Measurements from ENCODE around the gene BRAT1. TPM values are rescaled to one million over a fixed set of nuclear protein-coding genes. Genes with fewer than 3 reads are reported as not detected.
A peak's percentile ranks its signal among the peaks of the same experiment; 100 is the strongest.

The BRAT1 gene
- total RNA-seq, 3 donors from 2014 or later: 20.7 to 27.9 (median 22.1) TPM

- intact Hi-C loops (cut with DNase I, micrococcal nuclease): no loop called here
- Histone ChIP-seq H3K4me3 (no peak overlapping the region), H3K4me1 (ENCODE audit: low read depth) (peaks cover 26% of the 10 kb centered on the region), H3K36me3 (ENCODE audit: low read depth) (no peaks in the 10 kb centered on the region), H3K9me3 (no peaks in the 10 kb centered on the region)
- TF ChIP-seq, protein P1, sequence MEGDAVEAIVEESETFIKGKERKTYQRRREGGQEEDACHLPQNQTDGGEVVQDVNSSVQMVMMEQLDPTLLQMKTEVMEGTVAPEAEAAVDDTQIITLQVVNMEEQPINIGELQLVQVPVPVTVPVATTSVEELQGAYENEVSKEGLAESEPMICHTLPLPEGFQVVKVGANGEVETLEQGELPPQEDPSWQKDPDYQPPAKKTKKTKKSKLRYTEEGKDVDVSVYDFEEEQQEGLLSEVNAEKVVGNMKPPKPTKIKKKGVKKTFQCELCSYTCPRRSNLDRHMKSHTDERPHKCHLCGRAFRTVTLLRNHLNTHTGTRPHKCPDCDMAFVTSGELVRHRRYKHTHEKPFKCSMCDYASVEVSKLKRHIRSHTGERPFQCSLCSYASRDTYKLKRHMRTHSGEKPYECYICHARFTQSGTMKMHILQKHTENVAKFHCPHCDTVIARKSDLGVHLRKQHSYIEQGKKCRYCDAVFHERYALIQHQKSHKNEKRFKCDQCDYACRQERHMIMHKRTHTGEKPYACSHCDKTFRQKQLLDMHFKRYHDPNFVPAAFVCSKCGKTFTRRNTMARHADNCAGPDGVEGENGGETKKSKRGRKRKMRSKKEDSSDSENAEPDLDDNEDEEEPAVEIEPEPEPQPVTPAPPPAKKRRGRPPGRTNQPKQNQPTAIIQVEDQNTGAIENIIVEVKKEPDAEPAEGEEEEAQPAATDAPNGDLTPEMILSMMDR (IDR thresholded peaks at IDR 0.05): no peak
- ATAC-seq: peak; percentile 43
- DNase-seq: peak; percentile 58 to 91 (median 68)
These were observed 46.8 kb downstream of the BRAT1 start for GRCh38 chr7:2508327-2509215.

GRCh38 chr7:2507917-2508306, 47.4 kb downstream of the BRAT1 start:
- intact Hi-C loops (cut with DNase I, micrococcal nuclease): no loop called here
- no peak for ATAC-seq
- H3K4me1 ChIP-seq (ENCODE audit: low read depth): peaks cover 26% of the 10 kb centered on the region

DNA sequence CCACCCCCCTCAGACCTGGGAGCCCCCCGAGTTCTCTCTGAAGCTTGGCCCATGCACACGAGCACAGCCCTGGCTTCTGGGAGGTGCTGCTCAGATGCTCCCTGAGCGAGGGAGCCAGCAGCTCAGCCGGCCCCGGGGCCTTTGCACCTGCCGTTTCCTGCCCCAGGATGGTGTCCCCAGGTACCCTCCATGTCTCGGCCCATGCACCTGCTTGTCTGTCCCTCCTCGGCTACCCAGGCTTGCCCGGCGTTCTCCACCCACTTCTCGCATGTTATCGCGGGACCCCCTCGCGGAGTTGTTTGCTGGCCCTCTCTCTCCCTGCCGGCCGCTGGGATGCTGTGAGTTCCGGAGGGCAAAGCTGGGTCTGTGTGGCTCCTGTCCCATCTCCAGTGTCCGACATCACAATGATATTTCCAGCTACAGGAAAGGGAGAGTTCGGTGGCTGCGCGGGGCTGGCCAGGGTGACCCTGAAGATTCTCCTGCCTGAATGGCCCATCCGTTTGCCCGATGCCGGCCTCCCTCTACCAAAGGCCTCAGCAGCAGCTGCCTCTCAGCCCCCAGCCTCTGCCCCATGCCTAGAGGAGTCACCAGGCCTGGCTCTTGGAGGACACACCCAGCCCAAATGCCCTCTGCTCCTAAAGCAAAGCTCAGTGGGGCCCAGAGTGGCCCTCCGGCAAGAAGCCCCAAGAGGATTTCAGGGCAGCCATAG, 48.0 kb downstream of the BRAT1 start:
- Histone ChIP-seq H3K4me3 (no peak overlapping the region), H3K9me3 (no peaks in the 10 kb centered on the region), H3K4me1 (ENCODE audit: low read depth) (peaks cover 24% of the 10 kb centered on the region), H3K36me3 (ENCODE audit: low read depth) (no peaks in the 10 kb centered on the region)
- TF ChIP-seq, protein P1 (IDR thresholded peaks at IDR 0.05): no peak
- ATAC-seq: no peak
- intact Hi-C loops (cut with DNase I, micrococcal nuclease): no loop called here
- DNase-seq: peak in 1 of 3 donors; percentile 24

More at GRCh38 chr7:2507917-2508306, 47.4 kb downstream of the BRAT1 start:
- Histone ChIP-seq H3K9me3 (no peaks in the 10 kb centered on the region), H3K4me3 (no peak overlapping the region), H3K36me3 (ENCODE audit: low read depth) (no peaks in the 10 kb centered on the region)
- no peak for DNase-seq
- TF ChIP-seq, protein P1 (IDR thresholded peaks at IDR 0.05): no peak

DNA sequence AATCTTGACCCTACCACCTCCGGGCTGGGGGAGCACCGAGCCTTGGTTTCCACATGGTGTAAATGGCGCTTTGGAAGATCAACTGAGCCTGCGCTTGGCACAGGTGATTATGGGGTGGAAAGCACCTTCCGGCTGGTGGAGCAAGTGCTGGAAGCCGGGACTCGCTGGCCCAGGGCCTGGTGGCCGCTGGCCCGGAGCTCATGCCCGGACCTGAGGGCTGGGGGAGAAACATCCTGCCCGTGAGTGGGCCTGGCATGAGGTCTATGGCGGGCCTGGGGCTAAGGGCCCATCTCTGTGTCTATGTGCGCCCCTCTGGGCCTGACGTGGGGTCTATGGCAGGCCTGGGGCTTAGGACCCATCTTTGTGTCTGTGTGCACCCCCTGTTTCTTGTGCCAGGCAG, 49.9 kb downstream of the BRAT1 start:
- intact Hi-C loops (cut with DNase I, micrococcal nuclease): no loop called here
- ATAC-seq: no peak
- Histone ChIP-seq H3K36me3 (ENCODE audit: low read depth) (no peaks in the 10 kb centered on the region), H3K4me3 (no peak overlapping the region), H3K4me1 (ENCODE audit: low read depth) (peaks cover 5% of the 10 kb centered on the region), H3K9me3 (no peaks in the 10 kb centered on the region)
- no peak for DNase-seq
- TF ChIP-seq, protein P1 (IDR thresholded peaks at IDR 0.05): no peak

DNA sequence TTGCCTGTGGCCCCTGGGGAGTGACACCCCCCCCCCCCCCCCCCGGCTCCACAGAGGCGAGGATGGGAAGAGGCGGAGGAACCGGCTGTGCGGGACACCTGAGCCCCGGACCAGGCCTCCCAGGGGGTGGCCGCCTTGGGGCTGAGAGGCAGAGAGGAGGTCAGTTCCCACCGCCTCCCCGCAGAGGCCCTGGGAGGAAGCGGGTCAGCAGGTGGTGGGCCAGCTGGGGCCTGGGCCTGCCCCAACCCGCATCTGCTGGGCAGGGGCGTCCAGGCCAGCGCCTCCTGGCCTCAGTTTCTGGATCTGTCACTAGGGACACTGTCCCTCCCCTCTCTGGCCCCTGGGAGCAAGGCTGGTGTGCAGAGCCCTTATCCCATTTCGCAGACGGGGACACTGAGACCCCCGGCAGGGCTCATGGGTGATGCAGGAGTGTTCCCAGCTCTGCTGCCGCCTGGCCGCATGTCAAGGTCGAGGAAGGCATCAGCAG, 50.4 kb downstream of the BRAT1 start:
- no peaks in the 10 kb centered on the region for H3K9me3 ChIP-seq
- peaks cover 3% of the 10 kb centered on the region for H3K4me1 ChIP-seq (ENCODE audit: low read depth)
- no peaks in the 10 kb centered on the region for H3K36me3 ChIP-seq (ENCODE audit: low read depth)
- no peak for DNase-seq
- no peak overlapping the region for H3K4me3 ChIP-seq
- TF ChIP-seq, protein P1 (IDR thresholded peaks at IDR 0.05): no peak
- intact Hi-C loops (cut with DNase I, micrococcal nuclease): no loop called here
- no peak for ATAC-seq

Data from mucosa of descending colon (tissue), 3 donors.